H9 (cell line): ENCODE results near the gene MARK4. TPM values are rescaled to one million over a fixed set of nuclear protein-coding genes. Genes with fewer than 3 reads are reported as not detected.

Experiments
- DNase-seq: peaks from one replicate; pipeline ENCODE4 v3.0.0-alpha.2; 2017
- H2AFZ ChIP-seq: one replicate; pipeline ENCODE4 v1.6.1; 2013; ENCODE audit warnings: mild to moderate bottlenecking, low read length, control low read depth, moderate library complexity
- H2AK5ac ChIP-seq: 2 replicates; pipeline ENCODE4 v1.6.1; 2013; ENCODE audit warnings: low read length, control low read depth, mixed read lengths; ENCODE audit not compliant: insufficient read length
- H2BK120ac ChIP-seq: one replicate; pipeline ENCODE4 v1.6.1; 2013; ENCODE audit warnings: low read depth, mild to moderate bottlenecking, low read length, control low read depth, inconsistent platforms; ENCODE audit not compliant: poor library complexity, severe bottlenecking
- H2BK12ac ChIP-seq: 2 replicates; pipeline ENCODE4 v1.6.1; 2013; ENCODE audit warnings: low read length, control low read depth, mixed read lengths, low read depth; ENCODE audit not compliant: insufficient read length
- H2BK15ac ChIP-seq: 2 replicates; pipeline ENCODE4 v1.6.1; 2013; ENCODE audit warnings: low read depth, low read length, control low read depth
- H2BK20ac ChIP-seq: one replicate; pipeline ENCODE4 v1.6.1; 2013; ENCODE audit warnings: low read depth, mild to moderate bottlenecking, low read length, control low read depth, inconsistent platforms; ENCODE audit not compliant: poor library complexity, severe bottlenecking
- H2BK5ac ChIP-seq: 2 replicates; pipeline ENCODE4 v1.6.1; 2013; ENCODE audit warnings: low read length, control low read depth, mixed read lengths; ENCODE audit not compliant: insufficient read length
- H3K14ac ChIP-seq: 2 replicates; pipeline ENCODE4 v1.6.1; 2013; ENCODE audit warnings: low read length, control low read depth; ENCODE audit not compliant: insufficient read depth
- H3K18ac ChIP-seq: 2 replicates; pipeline ENCODE4 v1.6.1; 2013; ENCODE audit warnings: low read depth, mild to moderate bottlenecking, mixed read lengths, low read length, control low read depth; ENCODE audit not compliant: insufficient read length
- H3K23ac ChIP-seq: 2 replicates; pipeline ENCODE4 v1.6.1; 2013; ENCODE audit warnings: low read length, control low read depth, mixed read lengths, low read depth; ENCODE audit not compliant: insufficient read length
- H3K23me2 ChIP-seq: 2 replicates; pipeline ENCODE4 v1.6.1; 2013; ENCODE audit warnings: low read depth, mild to moderate bottlenecking, mixed read lengths, low read length, control low read depth; ENCODE audit not compliant: insufficient read length, poor library complexity, severe bottlenecking
- H3K27ac ChIP-seq: 2 replicates; pipeline ENCODE4 v1.5.1; 2013; ENCODE audit warnings: low read length, control low read depth, mixed read lengths, low read depth; ENCODE audit not compliant: insufficient read length
- H3K27me3 ChIP-seq: 2 replicates; pipeline ENCODE4 v1.6.1; 2013; ENCODE audit warnings: low read length, control low read depth, inconsistent platforms; ENCODE audit not compliant: insufficient read depth
- H3K4ac ChIP-seq: 2 replicates; pipeline ENCODE4 v1.6.1; 2013; ENCODE audit warnings: low read depth, mild to moderate bottlenecking, control low read depth, inconsistent platforms, low read length, moderate library complexity
- H3K4me1 ChIP-seq: 2 replicates; pipeline ENCODE4 v1.6.1; 2013; ENCODE audit warnings: low read length, control low read depth, inconsistent platforms; ENCODE audit not compliant: insufficient read depth
- H3K4me2 ChIP-seq: 2 replicates; pipeline ENCODE4 v1.6.1; 2013; ENCODE audit warnings: low read length, control low read depth, mixed read lengths; ENCODE audit not compliant: insufficient read length, insufficient read depth
- H3K56ac ChIP-seq: 2 replicates; pipeline ENCODE4 v1.6.1; 2013; ENCODE audit warnings: low read depth, mild to moderate bottlenecking, mixed read lengths, low read length, control low read depth; ENCODE audit not compliant: insufficient read length
- H3K79me1 ChIP-seq: 2 replicates; pipeline ENCODE4 v1.6.1; 2013; ENCODE audit warnings: low read depth, mild to moderate bottlenecking, moderate library complexity, low read length, control low read depth, inconsistent platforms; ENCODE audit not compliant: insufficient read depth, poor library complexity, severe bottlenecking
- H3K79me2 ChIP-seq: 2 replicates; pipeline ENCODE4 v1.6.1; 2013; ENCODE audit warnings: low read length, control low read depth, inconsistent platforms; ENCODE audit not compliant: insufficient read depth
- H3K9ac ChIP-seq: 2 replicates; pipeline ENCODE4 v1.6.1; 2013; ENCODE audit warnings: low read length, control low read depth, mixed read lengths; ENCODE audit not compliant: insufficient read length; ENCODE audit errors: extremely low read depth
- H3K9me3 ChIP-seq: one replicate; pipeline ENCODE4 v1.6.1; 2013; ENCODE audit warnings: low read depth, low read length, inconsistent platforms; ENCODE audit not compliant: control insufficient read depth
- H3T11ph ChIP-seq: one replicate; pipeline ENCODE4 v1.6.1; 2013; ENCODE audit warnings: mild to moderate bottlenecking, low read length, control low read depth, inconsistent platforms
- H4K20me1 ChIP-seq: one replicate; pipeline ENCODE4 v1.6.1; 2013; ENCODE audit not compliant: control insufficient read depth, insufficient read length, insufficient read depth
- H4K5ac ChIP-seq: 2 replicates; pipeline ENCODE4 v1.6.1; 2013; ENCODE audit warnings: low read depth, mild to moderate bottlenecking, mixed read lengths, low read length, control low read depth; ENCODE audit not compliant: insufficient read length
- H4K8ac ChIP-seq: replicated peaks from 2 replicates; pipeline ENCODE4 v1.6.1; 2013; ENCODE audit warnings: low read length, control low read depth, mixed read lengths, low read depth; ENCODE audit not compliant: insufficient read length
- H4K91ac ChIP-seq: 2 replicates; pipeline ENCODE4 v1.6.1; 2013; ENCODE audit warnings: low read depth, mild to moderate bottlenecking, moderate library complexity, mixed read lengths, low read length, control low read depth; ENCODE audit not compliant: insufficient read length
- H3K27ac Mint-ChIP-seq, 3 experiments: 2 replicates in 2 of 3; 3 replicates in 1 of 3; pipeline ENCODE4 v1.8.0; 2020 to 2021; ENCODE audit warnings: mixed read lengths in 3 of 3, mild to moderate bottlenecking in 1 of 3, moderate library complexity in 1 of 3
- H3K27me3 Mint-ChIP-seq: 2 replicates; pipeline ENCODE4 v1.8.0; 2021; ENCODE audit warnings: low read depth, mild to moderate bottlenecking, moderate library complexity, mixed read lengths
- H3K36me3 Mint-ChIP-seq, 3 experiments: 2 replicates in 2 of 3; 3 replicates in 1 of 3; pipeline ENCODE4 v1.8.0; 2020 to 2021; ENCODE audit warnings: low read depth in 3 of 3, mixed read lengths in 3 of 3; ENCODE audit not compliant: insufficient read depth in 1 of 3
- H3K4me1 Mint-ChIP-seq, 2 experiments: 2 replicates each; pipeline ENCODE4 v1.8.0; 2020; ENCODE audit warnings: mixed read lengths in 2 of 2
- H3K4me3 Mint-ChIP-seq, 2 experiments: 2 replicates in 1 of 2; 3 replicates in 1 of 2; pipeline ENCODE4 v1.8.0; 2020 to 2021; ENCODE audit warnings: mild to moderate bottlenecking in 2 of 2, mixed read lengths in 2 of 2, moderate library complexity in 1 of 2
- H3K9me3 Mint-ChIP-seq, 2 experiments: 2 replicates in 1 of 2; 3 replicates in 1 of 2; pipeline ENCODE4 v1.8.0; 2020; ENCODE audit warnings: mild to moderate bottlenecking in 2 of 2, mixed read lengths in 2 of 2, moderate library complexity in 1 of 2
- WGBS: extraction: QIAGEN DNeasy Blood & Tissue Kit; methylation state at CpG from one replicate; pipeline ENCODE4 v1.1.7; 2013; ENCODE audit warnings: missing lambda C conversion rate, low lambda C conversion rate, mixed read lengths; ENCODE audit not compliant: insufficient read length; ENCODE audit errors: extremely low coverage; 5-methylcytosine and 5-hydroxymethylcytosine counted together
- total RNA-seq: library from RNA; stranded (reverse); gene quantifications from 2 replicates; pipeline ENCODE4 v1.2.1, GENCODE V29; 2021
- TF ChIP-seq, protein P1 (sequence below): fragments of 200-600 bp; sonication (generic); conservative IDR thresholded peaks from 3 replicates; pipeline ENCODE4 v1.8.0; 2021; ENCODE audit warnings: antibody characterized with exemption, mild to moderate bottlenecking

Gene MARK4
- total RNA-seq, 1 experiment from 2014 or later, result 44.7 TPM

DNA sequence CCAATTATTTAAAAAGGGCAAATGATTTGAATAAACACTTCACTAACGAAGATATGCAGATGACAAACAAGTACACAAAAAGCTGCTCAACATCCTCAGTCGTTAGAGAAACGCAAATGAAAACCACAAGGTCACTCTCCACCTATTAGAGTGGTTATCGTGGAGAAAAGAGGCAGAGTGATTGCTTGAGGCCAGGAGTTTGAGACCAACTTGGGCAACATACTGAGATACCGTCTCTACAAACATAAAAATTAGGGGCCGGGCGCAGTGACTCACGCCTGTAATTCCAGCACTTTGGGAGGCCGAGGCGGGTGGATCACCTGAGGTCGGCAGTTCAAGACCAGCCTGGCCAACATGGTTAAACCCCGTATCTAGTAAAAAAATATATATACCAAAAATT lies 45.3 kb upstream of the MARK4 start:
- Histone ChIP-seq H2BK5ac (no peak overlapping the region), H4K5ac (no peak overlapping the region), H4K8ac (no peak overlapping the region), H2BK15ac (no peak overlapping the region), H4K91ac (no peak overlapping the region), H3K14ac (no peak overlapping the region), H3K4me1 (no peaks in the 10 kb centered on the region), H3K4ac (no peak overlapping the region), H2BK20ac (no peak overlapping the region), H3K23me2 (no peaks in the 10 kb centered on the region), H2BK12ac (no peak overlapping the region), H3K4me2 (no peak overlapping the region), H3T11ph (no peak overlapping the region), H3K79me2 (no peaks in the 10 kb centered on the region), H3K79me1 (no peaks in the 10 kb centered on the region), H2AK5ac (no peak overlapping the region), H3K23ac (no peak overlapping the region), H4K20me1 (no peaks in the 10 kb centered on the region), H3K9ac (no peak overlapping the region), H3K27ac (no peak overlapping the region), H3K27me3 (no peaks in the 10 kb centered on the region), H3K56ac (no peak overlapping the region), H3K18ac (no peak overlapping the region), H3K9me3 (no peaks in the 10 kb centered on the region), H2AFZ (no peak overlapping the region), H2BK120ac (no peak overlapping the region)
- Mint-ChIP-seq H3K36me3 (no peaks in the 10 kb centered on the region), H3K4me1 (0 out of 4 replicates have a peak, but pooled peaks cover 0 to 2% of the 10 kb centered on the region in 2 experiments), H3K27me3 (peaks cover 20% of the 10 kb centered on the region), H3K9me3 (no peaks in the 10 kb centered on the region), H3K4me3 (no peak overlapping the region), H3K27ac (no peak overlapping the region)
- no CpG with 5 or more reads among the region's 12 CpGs for WGBS
- TF ChIP-seq, protein P1, sequence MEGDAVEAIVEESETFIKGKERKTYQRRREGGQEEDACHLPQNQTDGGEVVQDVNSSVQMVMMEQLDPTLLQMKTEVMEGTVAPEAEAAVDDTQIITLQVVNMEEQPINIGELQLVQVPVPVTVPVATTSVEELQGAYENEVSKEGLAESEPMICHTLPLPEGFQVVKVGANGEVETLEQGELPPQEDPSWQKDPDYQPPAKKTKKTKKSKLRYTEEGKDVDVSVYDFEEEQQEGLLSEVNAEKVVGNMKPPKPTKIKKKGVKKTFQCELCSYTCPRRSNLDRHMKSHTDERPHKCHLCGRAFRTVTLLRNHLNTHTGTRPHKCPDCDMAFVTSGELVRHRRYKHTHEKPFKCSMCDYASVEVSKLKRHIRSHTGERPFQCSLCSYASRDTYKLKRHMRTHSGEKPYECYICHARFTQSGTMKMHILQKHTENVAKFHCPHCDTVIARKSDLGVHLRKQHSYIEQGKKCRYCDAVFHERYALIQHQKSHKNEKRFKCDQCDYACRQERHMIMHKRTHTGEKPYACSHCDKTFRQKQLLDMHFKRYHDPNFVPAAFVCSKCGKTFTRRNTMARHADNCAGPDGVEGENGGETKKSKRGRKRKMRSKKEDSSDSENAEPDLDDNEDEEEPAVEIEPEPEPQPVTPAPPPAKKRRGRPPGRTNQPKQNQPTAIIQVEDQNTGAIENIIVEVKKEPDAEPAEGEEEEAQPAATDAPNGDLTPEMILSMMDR, result no peak
- DNase-seq, result no peak
